Neuronal stem cell (in vitro differentiated cells): ENCODE data around the gene GREM2.

Source experiments
- DNase-seq: peaks from one replicate; pipeline ENCODE4 v3.0.0-alpha.2; 2013; ENCODE audit warnings: low spot score
- H2AFZ ChIP-seq: one replicate; pipeline ENCODE4 v1.6.1; 2013; ENCODE audit warnings: mild to moderate bottlenecking, low read length, inconsistent platforms
- H2AK5ac ChIP-seq: 2 replicates; pipeline ENCODE4 v1.6.1; 2013; ENCODE audit warnings: low read depth, mild to moderate bottlenecking, inconsistent platforms, low read length, moderate library complexity, mixed read lengths
- H2BK120ac ChIP-seq: 2 replicates; pipeline ENCODE4 v1.6.1; 2013; ENCODE audit warnings: low read depth, mild to moderate bottlenecking, inconsistent platforms, low read length, moderate library complexity, mixed read lengths
- H2BK12ac ChIP-seq: one replicate; pipeline ENCODE4 v1.6.1; 2013; ENCODE audit warnings: low read length, inconsistent platforms
- H2BK15ac ChIP-seq: 2 replicates; pipeline ENCODE4 v1.6.1; 2013; ENCODE audit warnings: mild to moderate bottlenecking, low read length, inconsistent platforms, mixed read lengths
- H2BK5ac ChIP-seq: one replicate; pipeline ENCODE4 v1.6.1; 2013; ENCODE audit warnings: inconsistent platforms, mild to moderate bottlenecking, low read length, moderate library complexity
- H3K14ac ChIP-seq: one replicate; pipeline ENCODE4 v1.6.1; 2013; ENCODE audit warnings: low read length, inconsistent platforms
- H3K18ac ChIP-seq: 2 replicates; pipeline ENCODE4 v1.6.1; 2013; ENCODE audit warnings: low read length, inconsistent platforms
- H3K23ac ChIP-seq: 2 replicates; pipeline ENCODE4 v1.6.1; 2013; ENCODE audit warnings: low read depth, mild to moderate bottlenecking, mixed read lengths, low read length, inconsistent platforms; ENCODE audit not compliant: poor library complexity
- H3K27ac ChIP-seq: replicated peaks from 3 replicates; pipeline ENCODE4 v1.5.1; 2013; ENCODE audit warnings: low read length, inconsistent platforms
- H3K27me3 ChIP-seq, 3 experiments: 2 replicates each; pipeline ENCODE4 v1.6.1; 2013; ENCODE audit warnings: low read length in 3 of 3, mild to moderate bottlenecking in 2 of 3, inconsistent platforms in 1 of 3, low read depth in 1 of 3, mixed read lengths in 1 of 3, moderate library complexity in 1 of 3; ENCODE audit not compliant: control insufficient read depth in 3 of 3, insufficient read depth in 3 of 3
- H3K36me3 ChIP-seq, 2 donors: replicated peaks in 1 of 2; 2 replicates each; pipeline ENCODE4 v1.6.1; 2013; ENCODE audit warnings: low read length in 2 of 2; ENCODE audit not compliant: control insufficient read depth in 2 of 2, insufficient read depth in 2 of 2
- H3K4ac ChIP-seq: 2 replicates; pipeline ENCODE4 v1.6.1; 2013; ENCODE audit warnings: inconsistent platforms, mild to moderate bottlenecking, low read length, moderate library complexity
- H3K4me1 ChIP-seq, 2 donors: 1 replicate in 1 of 2; 2 replicates in 1 of 2; pipeline ENCODE4 v1.6.1; 2013; ENCODE audit warnings: low read length in 2 of 2, low read depth in 1 of 2; ENCODE audit not compliant: control insufficient read depth in 2 of 2, insufficient read depth in 1 of 2
- H3K4me2 ChIP-seq: one replicate; pipeline ENCODE4 v1.6.1; 2013; ENCODE audit warnings: mild to moderate bottlenecking, low read length, inconsistent platforms; ENCODE audit not compliant: insufficient read depth, poor library complexity, severe bottlenecking
- H3K4me3 ChIP-seq, 2 donors: 2 replicates each; pipeline ENCODE4 v1.5.1; 2013; ENCODE audit warnings: low read length in 2 of 2, mild to moderate bottlenecking in 2 of 2, inconsistent platforms in 1 of 2, moderate library complexity in 1 of 2
- H3K79me1 ChIP-seq: one replicate; pipeline ENCODE4 v1.6.1; 2013; ENCODE audit warnings: low read depth, mild to moderate bottlenecking, inconsistent platforms, low read length, moderate library complexity
- H3K9ac ChIP-seq: one replicate; pipeline ENCODE4 v1.6.1; 2013; ENCODE audit warnings: mild to moderate bottlenecking, low read depth, low read length, inconsistent platforms; ENCODE audit not compliant: poor library complexity
- H3K9me3 ChIP-seq, 2 donors: replicated peaks in 1 of 2; 2 replicates each; pipeline versions ENCODE3 to v1.6.1; 2013; ENCODE audit warnings: low read length in 2 of 2, mild to moderate bottlenecking in 2 of 2, inconsistent platforms in 1 of 2, low read depth in 1 of 2, mixed read lengths in 1 of 2, moderate library complexity in 1 of 2; ENCODE audit not compliant: control insufficient read depth in 2 of 2, insufficient read depth in 1 of 2
- H4K8ac ChIP-seq: one replicate; pipeline ENCODE4 v1.6.1; 2013; ENCODE audit warnings: low read depth, mild to moderate bottlenecking, inconsistent platforms, low read length, moderate library complexity
- H4K91ac ChIP-seq: one replicate; pipeline ENCODE4 v1.6.1; 2013; ENCODE audit warnings: low read length, low read depth, mild to moderate bottlenecking, inconsistent platforms; ENCODE audit not compliant: poor library complexity
- WGBS, 2 donors: extraction: QIAGEN DNeasy Blood & Tissue Kit; methylation state at CpG; one replicate each; pipeline ENCODE4 v1.1.7; 2013; ENCODE audit warnings: missing lambda C conversion rate in 2 of 2, mixed read lengths in 1 of 2; ENCODE audit not compliant: insufficient read length in 2 of 2, insufficient replicate concordance in 1 of 2; ENCODE audit errors: extremely low coverage in 2 of 2; 5-methylcytosine and 5-hydroxymethylcytosine counted together

The GREM2 gene

DNA sequence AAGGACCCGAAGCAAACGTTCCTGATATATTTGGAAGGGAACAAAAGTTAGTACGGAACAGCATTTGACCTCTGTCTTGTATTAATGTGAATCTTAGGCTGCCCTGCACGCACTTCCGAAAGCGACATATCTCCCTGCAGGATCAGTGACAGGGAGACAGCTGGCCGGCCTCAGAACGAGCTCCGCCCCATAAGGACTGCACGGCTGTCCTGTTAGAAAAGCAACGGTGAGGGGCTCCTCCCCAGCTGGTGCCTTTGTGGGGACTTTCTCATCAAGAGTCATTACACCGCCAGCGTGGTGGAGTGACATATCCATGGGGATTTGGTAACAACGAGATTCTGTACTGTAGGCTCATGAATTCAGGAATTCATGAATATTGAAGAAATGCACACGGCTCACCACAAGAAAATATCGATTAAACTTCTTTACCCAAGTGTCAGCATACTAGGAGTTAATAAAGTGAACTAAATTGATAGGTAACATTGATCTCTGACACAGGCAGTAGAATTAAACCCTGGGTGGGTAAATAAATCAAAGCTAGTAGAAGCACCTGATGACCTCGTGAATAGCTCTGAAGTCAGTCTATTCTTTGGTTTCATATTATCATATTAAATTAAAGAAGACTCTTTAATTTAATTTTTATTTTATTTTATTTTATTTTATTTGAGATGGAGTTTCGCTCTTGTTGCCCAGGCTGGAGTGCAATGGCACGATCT, 8.1 kb upstream of the GREM2 start:
- no peak overlapping the region for H3K4me2 ChIP-seq
- H2BK12ac ChIP-seq = no peak overlapping the region
- no peak for DNase-seq
- no peak overlapping the region for H3K27ac ChIP-seq
- no peaks in the 10 kb centered on the region for H3K27me3 ChIP-seq
- no peaks in the 10 kb centered on the region for H3K4me1 ChIP-seq
- H3K4ac ChIP-seq = no peak overlapping the region
- H3K18ac ChIP-seq = no peak overlapping the region
- no peak overlapping the region for H2BK120ac ChIP-seq
- H4K91ac ChIP-seq = no peak overlapping the region
- no peaks in the 10 kb centered on the region for H3K9me3 ChIP-seq
- H3K79me1 ChIP-seq = no peaks in the 10 kb centered on the region
- peak overlapping the region; percentile 28 for H2AFZ ChIP-seq
- H2BK5ac ChIP-seq = no peak overlapping the region
- no peak overlapping the region for H2AK5ac ChIP-seq
- H3K4me3 ChIP-seq = no peak overlapping the region
- H3K36me3 ChIP-seq = no peaks in the 10 kb centered on the region
- no peak overlapping the region for H3K23ac ChIP-seq
- H2BK15ac ChIP-seq = no peak overlapping the region
- H3K9ac ChIP-seq = no peak overlapping the region
- WGBS, 2 donors = no CpG with 5 or more reads among the region's 19 CpGs
- no peak overlapping the region for H4K8ac ChIP-seq
- no peak overlapping the region for H3K14ac ChIP-seq

DNA sequence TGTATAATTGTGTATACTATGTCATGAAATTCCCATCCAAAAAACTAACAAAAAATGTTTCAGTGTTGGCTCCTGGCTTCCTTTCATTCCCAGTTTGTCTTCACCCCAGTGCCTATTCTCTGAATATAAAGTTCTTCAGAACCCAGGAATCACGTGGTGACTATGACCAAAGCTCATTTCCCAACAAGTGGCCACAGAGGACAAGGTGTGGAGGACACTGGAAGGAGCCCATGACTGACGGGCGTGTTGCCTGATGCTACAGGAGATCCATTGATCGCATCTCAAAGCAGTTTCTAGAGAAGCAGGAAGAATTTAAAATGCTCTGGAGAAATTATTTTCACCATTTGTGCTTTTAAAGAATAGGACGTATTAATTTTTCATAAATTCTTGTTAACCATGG, 7.4 kb upstream of the GREM2 start:
- no peak overlapping the region for H3K4me3 ChIP-seq
- DNase-seq = no peak
- H3K18ac ChIP-seq = no peak overlapping the region
- H3K23ac ChIP-seq = no peak overlapping the region
- H2AFZ ChIP-seq = no peak overlapping the region
- no peak overlapping the region for H2BK15ac ChIP-seq
- H3K14ac ChIP-seq = no peak overlapping the region
- no peaks in the 10 kb centered on the region for H3K27me3 ChIP-seq
- H4K91ac ChIP-seq = no peak overlapping the region
- no peak overlapping the region for H2BK12ac ChIP-seq
- no CpG with 5 or more reads among the region's 5 CpGs for WGBS, 2 donors
- H4K8ac ChIP-seq = no peak overlapping the region
- no peaks in the 10 kb centered on the region for H3K4me1 ChIP-seq
- no peak overlapping the region for H3K4me2 ChIP-seq
- H2AK5ac ChIP-seq = no peak overlapping the region
- H3K79me1 ChIP-seq = no peaks in the 10 kb centered on the region
- H3K4ac ChIP-seq = no peak overlapping the region
- no peaks in the 10 kb centered on the region for H3K9me3 ChIP-seq
- no peak overlapping the region for H2BK120ac ChIP-seq
- H3K36me3 ChIP-seq = no peaks in the 10 kb centered on the region
- H2BK5ac ChIP-seq = no peak overlapping the region
- no peak overlapping the region for H3K27ac ChIP-seq
- H3K9ac ChIP-seq = no peak overlapping the region

DNA sequence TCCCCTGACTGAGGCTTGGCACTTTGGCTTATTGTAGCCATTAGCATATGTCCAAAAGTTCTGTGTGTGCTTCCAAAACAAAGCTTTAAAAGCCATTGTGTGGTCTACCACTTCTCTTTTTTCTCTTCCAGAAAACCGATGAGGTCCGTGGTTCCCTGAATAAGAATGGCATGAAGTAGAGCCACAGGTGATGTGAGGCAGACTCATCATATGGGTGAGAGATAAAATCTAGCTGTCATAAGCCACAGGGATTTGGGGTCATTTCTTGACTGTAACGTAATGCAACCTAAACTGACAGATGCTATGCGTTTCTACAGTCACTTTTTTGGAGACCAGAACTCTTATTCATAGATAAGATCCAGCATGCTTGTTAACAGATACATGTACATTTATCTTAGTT, 7.0 kb upstream of the GREM2 start:
- H3K4ac ChIP-seq = no peak overlapping the region
- H2BK15ac ChIP-seq = no peak overlapping the region
- H4K8ac ChIP-seq = no peak overlapping the region
- no peak overlapping the region for H3K18ac ChIP-seq
- no peaks in the 10 kb centered on the region for H3K4me1 ChIP-seq
- DNase-seq = no peak
- H3K27me3 ChIP-seq = no peaks in the 10 kb centered on the region
- no peak overlapping the region for H2AK5ac ChIP-seq
- no peak overlapping the region for H3K9ac ChIP-seq
- H2BK12ac ChIP-seq = no peak overlapping the region
- H3K23ac ChIP-seq = no peak overlapping the region
- H3K14ac ChIP-seq = no peak overlapping the region
- H2BK5ac ChIP-seq = no peak overlapping the region
- H3K9me3 ChIP-seq = no peaks in the 10 kb centered on the region
- no peak overlapping the region for H2AFZ ChIP-seq
- H3K79me1 ChIP-seq = no peaks in the 10 kb centered on the region
- H4K91ac ChIP-seq = no peak overlapping the region
- H3K27ac ChIP-seq = no peak overlapping the region
- no peak overlapping the region for H2BK120ac ChIP-seq
- WGBS, 2 donors = no CpG with 5 or more reads among the region's 4 CpGs
- H3K36me3 ChIP-seq = no peaks in the 10 kb centered on the region
- H3K4me2 ChIP-seq = no peak overlapping the region
- H3K4me3 ChIP-seq = no peak overlapping the region

DNA sequence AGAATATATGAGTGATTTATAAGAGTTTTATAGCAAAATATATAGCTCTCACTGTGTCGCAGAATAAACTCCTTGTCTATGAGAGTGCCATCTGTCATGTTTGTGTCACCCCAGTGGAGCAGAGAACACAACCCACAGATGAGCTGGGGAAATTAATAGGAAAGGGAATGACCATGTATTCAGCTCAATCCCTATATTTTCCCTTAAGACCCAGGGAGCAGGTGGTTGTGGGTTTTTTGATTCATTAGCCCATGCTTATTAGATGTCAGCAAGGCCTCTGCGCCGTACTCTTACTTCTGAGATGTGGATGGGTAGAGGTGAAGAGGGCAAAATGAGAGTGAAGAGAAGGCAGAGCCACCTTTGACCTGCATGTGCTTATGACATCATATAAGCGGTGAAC, 4.1 kb upstream of the GREM2 start:
- no peak overlapping the region for H2BK120ac ChIP-seq
- H3K79me1 ChIP-seq = no peaks in the 10 kb centered on the region
- H2BK12ac ChIP-seq = no peak overlapping the region
- H3K27ac ChIP-seq = no peak overlapping the region
- H3K4me1 ChIP-seq = peaks cover 5 to 6% of the 10 kb centered on the region in 2 donors
- no peak overlapping the region for H2BK15ac ChIP-seq
- H3K4me2 ChIP-seq = no peak overlapping the region
- no peak overlapping the region for H4K91ac ChIP-seq
- H2AFZ ChIP-seq = no peak overlapping the region
- H3K27me3 ChIP-seq = peaks cover 2 to 23% (median 8%) of the 10 kb centered on the region in 3 experiments
- no peaks in the 10 kb centered on the region for H3K9me3 ChIP-seq
- H2BK5ac ChIP-seq = no peak overlapping the region
- H3K4ac ChIP-seq = no peak overlapping the region
- no peaks in the 10 kb centered on the region for H3K36me3 ChIP-seq
- no peak for DNase-seq
- H4K8ac ChIP-seq = no peak overlapping the region
- H3K4me3 ChIP-seq = no peak overlapping the region
- H3K9ac ChIP-seq = no peak overlapping the region
- no CpG with 5 or more reads among the region's 4 CpGs for WGBS, 2 donors
- H3K23ac ChIP-seq = no peak overlapping the region
- no peak overlapping the region for H3K18ac ChIP-seq
- no peak overlapping the region for H2AK5ac ChIP-seq
- no peak overlapping the region for H3K14ac ChIP-seq
